DOHH2 (cell line): ENCODE measurements around the gene KIAA1958.
A peak's percentile ranks its signal among the peaks of the same experiment; 100 is the strongest.

ENCODE experiments used
- H3F3A ChIP-seq: fragments of 200-600 bp; sonication (generic), shearing (Covaris generic); 2 replicates; pipeline ENCODE4 v1.6.0; 2016; ENCODE audit warnings: antibody characterized with exemption, mild to moderate bottlenecking; ENCODE audit not compliant: control insufficient read depth, insufficient read depth
- H3K27ac ChIP-seq: fragments of 200-600 bp; sonication (generic); 2 replicates; pipeline ENCODE4 v1.5.1; 2014; ENCODE audit warnings: low read depth, mild to moderate bottlenecking, low read length, moderate library complexity
- H3K27me3 ChIP-seq: fragments of 200-600 bp; sonication (generic); 2 replicates; pipeline ENCODE4 v1.6.1; 2014; ENCODE audit warnings: mild to moderate bottlenecking, low read length, mixed read lengths; ENCODE audit not compliant: control insufficient read depth
- H3K36me3 ChIP-seq: fragments of 200-600 bp; sonication (generic); 2 replicates; pipeline ENCODE4 v1.6.1; 2014; ENCODE audit warnings: mild to moderate bottlenecking, low read length, moderate library complexity, mixed read lengths; ENCODE audit not compliant: control insufficient read depth
- H3K4me1 ChIP-seq: fragments of 200-600 bp; sonication (generic); 2 replicates; pipeline ENCODE4 v1.6.1; 2014; ENCODE audit warnings: mild to moderate bottlenecking, low read length, mixed read lengths; ENCODE audit not compliant: control insufficient read depth
- H3K4me2 ChIP-seq: fragments of 200-600 bp; sonication (generic); 2 replicates; pipeline ENCODE4 v1.6.0; 2014; ENCODE audit warnings: mild to moderate bottlenecking, low read length, moderate library complexity
- H3K4me3 ChIP-seq: fragments of 200-600 bp; sonication (generic); 2 replicates; pipeline ENCODE4 v1.5.1; 2014; ENCODE audit warnings: mild to moderate bottlenecking, low read length, mixed read lengths
- H3K79me2 ChIP-seq: fragments of 200-600 bp; sonication (generic); 2 replicates; pipeline ENCODE4 v1.6.1; 2014; ENCODE audit warnings: mild to moderate bottlenecking, low read length, mixed read lengths; ENCODE audit not compliant: control insufficient read depth
- H3K9me2 ChIP-seq: fragments of 200-600 bp; sonication (generic); replicated peaks from 2 replicates; pipeline ENCODE4 v1.6.1; 2014; ENCODE audit warnings: mild to moderate bottlenecking, low read length, mixed read lengths; ENCODE audit not compliant: control insufficient read depth
- H3K9me3 ChIP-seq: fragments of 200-600 bp; sonication (generic); 2 replicates; pipeline ENCODE4 v1.6.1; 2014; ENCODE audit warnings: antibody characterized with exemption, low read length, mixed read lengths; ENCODE audit not compliant: control insufficient read depth, insufficient read depth
- H4K20me1 ChIP-seq: fragments of 200-600 bp; sonication (generic); 2 replicates; pipeline ENCODE4 v1.6.0; 2014; ENCODE audit warnings: low read depth, mild to moderate bottlenecking, antibody characterized with exemption, low read length, moderate library complexity; ENCODE audit not compliant: control insufficient read depth, insufficient read depth
- CTCF ChIP-seq: fragments of 200-600 bp; sonication (generic); IDR thresholded peaks from one replicate; pipeline ENCODE4 v1.5.1; 2014; ENCODE audit warnings: antibody characterized with exemption, mild to moderate bottlenecking, low read depth, low read length; ENCODE audit not compliant: poor library complexity, severe bottlenecking
- EZH2phosphoT487 ChIP-seq: fragments of 200-600 bp; sonication (generic); IDR thresholded peaks from 2 replicates; pipeline ENCODE4 v1.6.1; 2017; ENCODE audit warnings: borderline replicate concordance, mild to moderate bottlenecking, antibody characterized with exemption, low read length, moderate library complexity, mixed read lengths

The KIAA1958 gene

GRCh38 chr9:112546149-112547012 lies 59.8 kb downstream of the KIAA1958 start:
- Histone ChIP-seq H3K9me3 (no peaks in the 10 kb centered on the region), H3K27me3 (no peaks in the 10 kb centered on the region), H3K79me2 (peaks cover 70% of the 10 kb centered on the region), H3K4me3 (no peak overlapping the region), H4K20me1 (0 out of 2 replicates have a peak, but pooled peaks cover 3% of the 10 kb centered on the region), H3K27ac (no peak overlapping the region), H3F3A (0 out of 2 replicates have a peak, but pooled peaks cover 2% of the 10 kb centered on the region), H3K36me3 (no peaks in the 10 kb centered on the region), H3K4me1 (peaks cover 18% of the 10 kb centered on the region), H3K4me2 (no peak overlapping the region), H3K9me2 (no peaks in the 10 kb centered on the region)
- TF ChIP-seq CTCF (no peak), EZH2phosphoT487 (no peak)

GRCh38 chr9:112548051-112548440 lies 61.4 kb downstream of the KIAA1958 start:
- H3K4me2 ChIP-seq = no peak overlapping the region
- no peak overlapping the region for H3K27ac ChIP-seq
- H3F3A ChIP-seq = 0 out of 2 replicates have a peak, but pooled peaks cover 2% of the 10 kb centered on the region
- H3K79me2 ChIP-seq = peaks cover 73% of the 10 kb centered on the region
- no peaks in the 10 kb centered on the region for H3K9me2 ChIP-seq
- H3K27me3 ChIP-seq = no peaks in the 10 kb centered on the region
- TF ChIP-seq CTCF (no peak), EZH2phosphoT487 (no peak)
- peaks cover 18% of the 10 kb centered on the region for H3K4me1 ChIP-seq
- no peaks in the 10 kb centered on the region for H3K36me3 ChIP-seq
- 0 out of 2 replicates have a peak, but pooled peaks cover 3% of the 10 kb centered on the region for H4K20me1 ChIP-seq
- no peak overlapping the region for H3K4me3 ChIP-seq
- no peaks in the 10 kb centered on the region for H3K9me3 ChIP-seq

GRCh38 chr9:112548836-112549595 lies 62.4 kb downstream of the KIAA1958 start:
- Histone ChIP-seq H4K20me1 (0 out of 2 replicates have a peak, but pooled peaks cover 3% of the 10 kb centered on the region), H3K27me3 (no peaks in the 10 kb centered on the region), H3K4me2 (peak overlapping the region; percentile 39), H3K4me1 (peaks cover 18% of the 10 kb centered on the region), H3K9me2 (no peaks in the 10 kb centered on the region), H3K4me3 (no peak overlapping the region), H3K9me3 (no peaks in the 10 kb centered on the region), H3F3A (0 out of 2 replicates have a peak, but pooled peaks cover 2% of the 10 kb centered on the region), H3K27ac (no peak overlapping the region), H3K79me2 (peaks cover 72% of the 10 kb centered on the region), H3K36me3 (no peaks in the 10 kb centered on the region)
- no peak for TF ChIP-seq EZH2phosphoT487
- TF ChIP-seq CTCF = no peak
